Measurements from ENCODE around the gene LENEP. TPM values are rescaled to one million over a fixed set of nuclear protein-coding genes. Genes with fewer than 3 reads are reported as not detected.
A peak's percentile ranks its signal among the peaks of the same experiment; 100 is the strongest.

LENEP gene
- total RNA-seq, 1 donor from 2014 or later = 1.9 TPM

DNA sequence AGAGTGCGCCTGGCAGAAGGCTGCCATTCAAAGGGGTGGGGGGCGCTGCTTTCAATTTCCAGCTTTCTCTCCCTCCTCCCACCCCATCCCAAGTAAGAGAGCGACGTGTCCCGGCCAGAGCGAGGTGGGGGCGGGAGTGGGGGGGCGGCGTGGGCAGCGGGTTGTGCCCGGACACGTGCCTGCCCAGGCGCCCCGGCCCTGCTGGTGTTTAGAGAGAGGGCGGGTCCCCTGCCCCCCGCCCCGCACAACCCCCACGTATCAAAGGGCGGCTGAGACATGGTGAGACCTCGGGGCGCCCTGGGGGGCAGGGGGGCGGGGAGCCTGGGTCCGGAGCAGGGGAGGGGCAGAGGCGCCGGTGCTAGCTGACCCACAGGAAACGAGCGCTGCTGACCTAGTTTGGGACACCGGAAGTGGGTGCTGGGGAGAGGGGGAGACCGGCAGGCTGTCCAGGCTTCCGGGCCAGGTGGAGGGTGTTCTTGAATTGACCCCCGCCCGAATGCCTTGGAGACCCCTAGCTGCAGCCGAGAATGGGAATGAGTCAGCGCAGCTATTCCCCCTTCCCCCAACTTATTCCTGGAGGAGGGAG, 10.5 kb downstream of the LENEP start:
- no peaks in the 10 kb centered on the region for H3K36me3 Mint-ChIP-seq (ENCODE audit: low read depth)
- TF ChIP-seq, protein P1, sequence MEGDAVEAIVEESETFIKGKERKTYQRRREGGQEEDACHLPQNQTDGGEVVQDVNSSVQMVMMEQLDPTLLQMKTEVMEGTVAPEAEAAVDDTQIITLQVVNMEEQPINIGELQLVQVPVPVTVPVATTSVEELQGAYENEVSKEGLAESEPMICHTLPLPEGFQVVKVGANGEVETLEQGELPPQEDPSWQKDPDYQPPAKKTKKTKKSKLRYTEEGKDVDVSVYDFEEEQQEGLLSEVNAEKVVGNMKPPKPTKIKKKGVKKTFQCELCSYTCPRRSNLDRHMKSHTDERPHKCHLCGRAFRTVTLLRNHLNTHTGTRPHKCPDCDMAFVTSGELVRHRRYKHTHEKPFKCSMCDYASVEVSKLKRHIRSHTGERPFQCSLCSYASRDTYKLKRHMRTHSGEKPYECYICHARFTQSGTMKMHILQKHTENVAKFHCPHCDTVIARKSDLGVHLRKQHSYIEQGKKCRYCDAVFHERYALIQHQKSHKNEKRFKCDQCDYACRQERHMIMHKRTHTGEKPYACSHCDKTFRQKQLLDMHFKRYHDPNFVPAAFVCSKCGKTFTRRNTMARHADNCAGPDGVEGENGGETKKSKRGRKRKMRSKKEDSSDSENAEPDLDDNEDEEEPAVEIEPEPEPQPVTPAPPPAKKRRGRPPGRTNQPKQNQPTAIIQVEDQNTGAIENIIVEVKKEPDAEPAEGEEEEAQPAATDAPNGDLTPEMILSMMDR (conservative IDR thresholded peaks at IDR 0.05) = no peak

DNA sequence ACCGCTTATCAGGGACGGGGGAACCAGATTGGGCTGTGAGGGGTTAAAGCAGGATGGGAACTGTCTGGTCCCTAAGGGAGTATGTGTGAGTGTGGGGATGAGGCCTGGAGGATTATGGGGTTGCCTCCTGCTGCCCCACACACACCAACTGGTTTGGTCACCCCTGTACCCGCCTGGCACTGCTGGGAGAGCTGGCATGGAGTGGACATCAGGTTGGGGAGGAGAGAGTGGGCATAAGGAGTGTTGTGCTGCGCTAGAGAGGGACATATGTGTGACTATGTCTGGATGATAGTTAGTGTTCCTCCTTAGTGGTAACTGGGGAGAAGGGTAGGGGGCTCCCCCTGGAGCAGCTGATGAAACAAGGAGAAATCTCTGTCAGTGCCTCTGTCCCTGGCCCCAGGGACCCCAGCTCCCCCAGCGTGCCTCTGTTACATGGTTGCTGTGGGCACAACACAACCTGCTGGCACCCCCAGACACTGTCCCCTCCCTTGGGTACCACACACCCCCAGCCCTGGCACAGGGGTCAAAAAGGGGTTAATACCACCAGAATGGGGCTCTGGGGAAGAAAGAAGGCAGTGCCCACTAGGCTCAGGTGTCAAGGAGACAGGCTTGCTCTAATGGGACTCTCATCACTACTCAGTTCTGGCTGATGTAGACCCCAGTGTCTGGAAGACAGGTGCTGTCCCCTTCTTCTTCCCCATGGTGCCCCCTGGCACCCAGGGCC, 11.1 kb downstream of the LENEP start:
- Mint-ChIP-seq H3K4me1 (peaks cover 31% of the 10 kb centered on the region), H3K27ac (ENCODE audit: unreplicated experiment) (peak overlapping the region; percentile 67)
- DNase-seq (ENCODE audit: low read depth, low spot score) = no peak

More for the DNA sequence above, 10.5 kb downstream of the LENEP start:
- no peaks in the 10 kb centered on the region for H3K9me3 Mint-ChIP-seq
- H3K4me3 Mint-ChIP-seq = peak overlapping the region; percentile 93
- H3K27ac Mint-ChIP-seq (ENCODE audit: unreplicated experiment) = peak overlapping the region; percentile 50
- H3K4me1 Mint-ChIP-seq = peaks cover 35% of the 10 kb centered on the region
- no peaks in the 10 kb centered on the region for H3K27me3 Mint-ChIP-seq (ENCODE audit: low read depth)
- no peak for DNase-seq (ENCODE audit: low read depth, low spot score)

DNA sequence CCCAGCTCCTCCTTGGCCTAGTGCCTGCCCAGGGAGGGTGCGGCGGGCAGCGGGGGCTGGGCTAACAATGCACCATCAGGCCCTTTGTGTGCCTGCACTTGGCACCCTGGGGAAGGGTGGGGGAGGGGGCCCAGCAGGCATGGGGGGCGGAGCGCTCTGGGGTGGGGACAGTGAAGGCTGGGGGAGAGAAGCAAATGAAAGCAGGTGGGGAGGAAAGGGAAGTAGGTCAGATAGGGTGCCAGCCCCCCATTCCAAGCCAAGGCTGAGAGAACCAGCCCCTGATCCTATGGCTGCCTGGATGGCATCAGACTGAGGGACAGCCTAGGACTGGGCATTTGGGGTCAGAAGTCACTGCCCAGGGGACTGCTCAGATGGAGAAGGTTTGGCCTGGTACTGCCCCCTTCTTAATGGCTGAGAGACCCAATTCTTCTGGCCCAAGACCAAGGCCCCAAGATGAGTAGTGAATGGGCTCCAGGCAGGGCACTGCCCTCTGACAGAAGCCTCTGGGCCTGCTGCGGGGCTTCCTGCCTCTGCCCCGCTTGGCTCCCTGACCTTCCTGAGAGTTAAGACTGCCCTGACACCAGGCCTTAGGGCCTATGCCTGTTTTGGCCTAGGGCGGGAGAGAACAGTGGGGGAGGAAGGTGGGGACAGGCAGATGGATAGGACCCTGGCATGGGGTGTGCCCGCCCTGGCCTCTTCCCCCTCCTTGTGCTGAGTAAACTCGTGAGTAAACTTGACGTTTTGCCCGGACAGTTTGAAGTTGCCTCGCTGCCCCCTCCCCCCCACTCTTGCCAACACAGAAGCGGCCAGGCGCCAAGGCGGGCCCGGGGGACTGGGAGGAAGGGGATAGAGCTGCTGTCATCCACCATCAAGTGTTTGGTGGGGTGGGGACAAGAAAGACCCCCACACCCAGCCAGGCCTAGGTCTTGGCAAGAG, 12.0 kb downstream of the LENEP start:
- Mint-ChIP-seq H3K27ac (ENCODE audit: unreplicated experiment) (no peak overlapping the region), H3K4me3 (peak overlapping the region; percentile 49), H3K36me3 (ENCODE audit: low read depth) (no peaks in the 10 kb centered on the region), H3K9me3 (no peaks in the 10 kb centered on the region), H3K27me3 (ENCODE audit: low read depth) (no peaks in the 10 kb centered on the region), H3K4me1 (peaks cover 23% of the 10 kb centered on the region)
- TF ChIP-seq, protein P1 (conservative IDR thresholded peaks at IDR 0.05) = no peak
- DNase-seq (ENCODE audit: low read depth, low spot score) = no peak

More for the DNA sequence above, 11.1 kb downstream of the LENEP start:
- Mint-ChIP-seq H3K9me3 (no peaks in the 10 kb centered on the region), H3K4me3 (peak overlapping the region; percentile 87), H3K27me3 (ENCODE audit: low read depth) (no peaks in the 10 kb centered on the region), H3K36me3 (ENCODE audit: low read depth) (no peaks in the 10 kb centered on the region)
- TF ChIP-seq, protein P1 (conservative IDR thresholded peaks at IDR 0.05) = no peak

DNA sequence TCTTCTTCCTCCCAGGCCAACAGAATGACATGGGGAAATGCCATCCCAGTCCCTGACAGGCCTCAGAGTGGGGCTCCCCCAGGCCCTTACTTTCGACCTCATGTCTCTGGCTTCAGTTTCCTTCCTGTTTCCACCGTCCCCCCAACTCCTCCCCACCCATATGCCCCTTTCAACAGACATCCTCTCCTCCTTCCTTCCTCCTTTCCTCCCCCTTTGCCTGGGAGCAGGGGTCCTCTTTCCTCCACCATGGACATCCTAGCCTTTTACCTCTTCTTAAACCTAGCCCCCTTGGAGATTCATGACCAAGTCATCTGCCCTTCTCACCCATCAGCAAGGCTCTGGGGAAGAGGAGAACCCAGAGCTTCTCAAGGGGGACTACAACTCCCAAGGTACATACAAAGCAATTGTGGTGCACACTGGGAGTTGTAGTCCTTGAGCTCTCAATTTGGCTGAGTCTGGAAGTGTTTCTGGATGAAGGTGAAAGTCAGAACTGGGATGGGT, 13.3 kb downstream of the LENEP start:
- Mint-ChIP-seq H3K36me3 (ENCODE audit: low read depth) (no peaks in the 10 kb centered on the region), H3K4me3 (peak overlapping the region; percentile 79), H3K27ac (ENCODE audit: unreplicated experiment) (no peak overlapping the region), H3K9me3 (no peaks in the 10 kb centered on the region), H3K4me1 (peaks cover 23% of the 10 kb centered on the region), H3K27me3 (ENCODE audit: low read depth) (no peaks in the 10 kb centered on the region)
- no peak for DNase-seq (ENCODE audit: low read depth, low spot score)
- TF ChIP-seq, protein P1 (conservative IDR thresholded peaks at IDR 0.05) = no peak

DNA sequence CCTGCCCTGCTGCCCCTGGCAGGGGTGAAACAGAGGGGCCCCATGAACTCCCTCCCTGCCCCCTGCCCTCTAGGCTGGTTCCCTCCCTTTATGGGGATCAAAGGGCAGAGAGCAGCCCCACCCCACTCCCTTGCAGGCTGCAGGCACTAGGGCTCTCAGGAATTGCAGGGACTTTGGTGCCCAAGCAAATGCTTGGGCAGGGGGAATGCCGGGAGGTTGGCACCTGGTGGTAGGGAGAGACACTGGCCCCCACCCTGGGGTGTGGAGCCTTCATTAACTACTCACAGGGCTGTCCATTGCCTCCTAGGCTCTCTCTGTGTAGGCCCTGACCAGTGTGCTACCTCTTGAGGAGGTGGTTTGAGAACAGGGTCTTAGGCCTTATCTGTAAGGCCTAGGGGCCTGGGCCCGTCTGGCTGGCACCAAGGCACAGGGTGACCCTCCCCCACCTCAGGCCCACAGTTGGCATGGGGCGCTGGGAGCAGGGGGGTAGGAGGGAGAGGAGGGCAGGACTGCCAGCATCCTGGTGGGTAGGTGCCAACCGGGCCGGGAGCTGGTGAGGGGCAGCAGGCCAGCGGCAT, 14.0 kb downstream of the LENEP start:
- Mint-ChIP-seq H3K36me3 (ENCODE audit: low read depth) (no peaks in the 10 kb centered on the region), H3K9me3 (no peaks in the 10 kb centered on the region), H3K4me1 (peaks cover 24% of the 10 kb centered on the region), H3K27ac (ENCODE audit: unreplicated experiment) (no peak overlapping the region), H3K27me3 (ENCODE audit: low read depth) (no peaks in the 10 kb centered on the region), H3K4me3 (peak overlapping the region; percentile 79)
- TF ChIP-seq, protein P1 (conservative IDR thresholded peaks at IDR 0.05) = no peak
- no peak for DNase-seq (ENCODE audit: low read depth, low spot score)
